HUES64 (cell line): Measurements from ENCODE around the gene RHOC.

Experiments
- H3K27ac ChIP-seq: 2 replicates; pipeline ENCODE4 v1.7.0; 2013; ENCODE audit warnings: low read depth, low read length, inconsistent platforms
- H3K27me3 ChIP-seq: 2 replicates; pipeline ENCODE4 v1.6.1; 2013; ENCODE audit warnings: mild to moderate bottlenecking, low read length; ENCODE audit not compliant: insufficient read depth
- H3K36me3 ChIP-seq: 2 replicates; pipeline ENCODE4 v1.6.1; 2013; ENCODE audit warnings: mild to moderate bottlenecking, low read length; ENCODE audit not compliant: insufficient read depth
- H3K4me1 ChIP-seq: 2 replicates; pipeline ENCODE4 v1.6.1; 2013; ENCODE audit warnings: mild to moderate bottlenecking, low read length, moderate library complexity; ENCODE audit not compliant: insufficient read depth
- H3K4me3 ChIP-seq: 2 replicates; pipeline ENCODE4 v1.5.1; 2013; ENCODE audit warnings: mild to moderate bottlenecking, low read length, moderate library complexity
- H3K9ac ChIP-seq: 2 replicates; pipeline ENCODE4 v1.6.1; 2013; ENCODE audit warnings: mild to moderate bottlenecking, low read depth, low read length
- H3K9me3 ChIP-seq: 2 replicates; pipeline ENCODE4 v1.6.1; 2013; ENCODE audit warnings: low read depth, low read length; ENCODE audit not compliant: insufficient read depth
- WGBS: fragments of 150-250, 120-280 bp; methylation state at CpG from one replicate; pipeline ENCODE4 v1.1.7; 2013; ENCODE audit warnings: missing lambda C conversion rate; 5-methylcytosine and 5-hydroxymethylcytosine counted together

RHOC gene

GRCh38 chr1:112717263-112717873, 10.4 kb upstream of the RHOC start:
- peaks cover 55% of the 10 kb centered on the region for H3K27me3 ChIP-seq
- H3K9ac ChIP-seq = no peak overlapping the region
- WGBS = 83% methylated on average over 2 of the region's 2 CpGs

GRCh38 chr1:112716133-112716720, 9.3 kb upstream of the RHOC start:
- Histone ChIP-seq H3K9ac (no peak overlapping the region), H3K9me3 (no peaks in the 10 kb centered on the region), H3K27ac (no peak overlapping the region), H3K27me3 (peaks cover 47% of the 10 kb centered on the region), H3K4me3 (peak overlapping the region; percentile 56), H3K36me3 (no peaks in the 10 kb centered on the region), H3K4me1 (peaks cover 12% of the 10 kb centered on the region)
- WGBS = 18% methylated on average over 13 of the region's 13 CpGs

More at GRCh38 chr1:112717263-112717873, 10.4 kb upstream of the RHOC start:
- peaks cover 12% of the 10 kb centered on the region for H3K4me1 ChIP-seq
- H3K27ac ChIP-seq = no peak overlapping the region
- no peak overlapping the region for H3K4me3 ChIP-seq
- no peaks in the 10 kb centered on the region for H3K36me3 ChIP-seq
- H3K9me3 ChIP-seq = no peaks in the 10 kb centered on the region

GRCh38 chr1:112715264-112716053, 8.5 kb upstream of the RHOC start, which contains the start of gene PPM1J:
PPM1J (minus strand) TSS chr1:112715332; CDS start chr1:112715301, 31 bp downstream.
- peak within 1 kb of the TSS; percentile 71 for H3K4me3 ChIP-seq
- H3K27me3 ChIP-seq = peaks cover 44% of the 10 kb centered on the region
- H3K27ac ChIP-seq = no peak within 1 kb of the TSS
- H3K36me3 ChIP-seq = no peaks in the 10 kb centered on the region; the same call in 1 of the 2 replicates
- H3K4me1 ChIP-seq = peaks cover 12% of the 10 kb centered on the region
- WGBS = under 1% methylated on average over 51 of the region's 51 CpGs
- peak within 1 kb of the TSS; percentile 46; the same call in 1 of the 2 replicates for H3K9ac ChIP-seq
- no peaks in the 10 kb centered on the region for H3K9me3 ChIP-seq

GRCh38 chr1:112714313-112715263, 7.7 kb upstream of the RHOC start:
- peak overlapping the region; percentile 46; the same call in 1 of the 2 replicates for H3K9ac ChIP-seq

GRCh38 chr1:112713466-112714312, 6.8 kb upstream of the RHOC start:
- H3K27ac ChIP-seq = no peak overlapping the region
- peaks cover 30% of the 10 kb centered on the region for H3K27me3 ChIP-seq
- H3K36me3 ChIP-seq = no peaks in the 10 kb centered on the region; the same call in 1 of the 2 replicates
- H3K9me3 ChIP-seq = no peaks in the 10 kb centered on the region
- WGBS = 29% methylated on average over 9 of the region's 14 CpGs
- H3K4me1 ChIP-seq = peaks cover 12% of the 10 kb centered on the region
- no peak overlapping the region for H3K9ac ChIP-seq
- peak overlapping the region; percentile 71 for H3K4me3 ChIP-seq

More at GRCh38 chr1:112714313-112715263, 7.7 kb upstream of the RHOC start:
- no peaks in the 10 kb centered on the region; the same call in 1 of the 2 replicates for H3K36me3 ChIP-seq
- no peaks in the 10 kb centered on the region for H3K9me3 ChIP-seq
- peak overlapping the region; percentile 71 for H3K4me3 ChIP-seq
- WGBS = under 1% methylated on average over 85 of the region's 86 CpGs
- peaks cover 12% of the 10 kb centered on the region for H3K4me1 ChIP-seq
- peaks cover 36% of the 10 kb centered on the region for H3K27me3 ChIP-seq
- no peak overlapping the region for H3K27ac ChIP-seq

- Histone ChIP-seq H3K9ac (no peak overlapping the region), H3K4me1 (peaks cover 16% of the 10 kb centered on the region), H3K27me3 (peaks cover 32% of the 10 kb centered on the region), H3K9me3 (no peaks in the 10 kb centered on the region), H3K27ac (no peak overlapping the region), H3K36me3 (no peaks in the 10 kb centered on the region; the same call in 1 of the 2 replicates), H3K4me3 (no peak overlapping the region)
- 74% methylated on average over 9 of the region's 9 CpGs for WGBS
Measured at GRCh38 chr1:112712701-112713128, 5.8 kb upstream of the RHOC start.

GRCh38 chr1:112712191-112712590, 5.3 kb upstream of the RHOC start:
- WGBS = 70% methylated on average over 3 of the region's 7 CpGs
- peaks cover 19% of the 10 kb centered on the region for H3K4me1 ChIP-seq
- H3K9ac ChIP-seq = no peak overlapping the region
- H3K27ac ChIP-seq = no peak overlapping the region
- peaks cover 35% of the 10 kb centered on the region for H3K27me3 ChIP-seq
- no peaks in the 10 kb centered on the region for H3K9me3 ChIP-seq
- H3K4me3 ChIP-seq = no peak overlapping the region
- H3K36me3 ChIP-seq = no peaks in the 10 kb centered on the region; the same call in 1 of the 2 replicates

- peaks cover 35% of the 10 kb centered on the region for H3K27me3 ChIP-seq
- no peak overlapping the region for H3K4me3 ChIP-seq
- WGBS = 57% methylated on average over 11 of the region's 11 CpGs
- no peak overlapping the region for H3K9ac ChIP-seq
- H3K4me1 ChIP-seq = peaks cover 19% of the 10 kb centered on the region
- no peak overlapping the region for H3K27ac ChIP-seq
- no peaks in the 10 kb centered on the region for H3K9me3 ChIP-seq
- H3K36me3 ChIP-seq = no peaks in the 10 kb centered on the region; the same call in 1 of the 2 replicates
Measured at GRCh38 chr1:112711670-112712069, 4.7 kb upstream of the RHOC start.

- no peaks in the 10 kb centered on the region for H3K9me3 ChIP-seq
- H3K27ac ChIP-seq = no peak overlapping the region
- no peaks in the 10 kb centered on the region; the same call in 1 of the 2 replicates for H3K36me3 ChIP-seq
- H3K4me1 ChIP-seq = peaks cover 20% of the 10 kb centered on the region
- peaks cover 33% of the 10 kb centered on the region for H3K27me3 ChIP-seq
- no peak overlapping the region for H3K4me3 ChIP-seq
- H3K9ac ChIP-seq = no peak overlapping the region
- WGBS = 60% methylated on average over 6 of the region's 7 CpGs
Measured at GRCh38 chr1:112711041-112711440, 4.1 kb upstream of the RHOC start.

- Histone ChIP-seq H3K9ac (no peak overlapping the region), H3K27me3 (peaks cover 32% of the 10 kb centered on the region), H3K36me3 (no peaks in the 10 kb centered on the region; the same call in 1 of the 2 replicates), H3K4me3 (no peak overlapping the region), H3K4me1 (peaks cover 25% of the 10 kb centered on the region), H3K27ac (no peak overlapping the region), H3K9me3 (no peaks in the 10 kb centered on the region)
- 89% methylated on average over 3 of the region's 3 CpGs for WGBS
Measured at GRCh38 chr1:112710586-112710985, 3.7 kb upstream of the RHOC start.
